HepG2 (cell line): ENCODE measurements around the gene RACGAP1.

ENCODE experiments used
- AKNA ChIP-seq: sonication (generic); formaldehyde crosslinking; IDR thresholded peaks from 2 replicates; pipeline ENCODE4 v1.4.0; 2020; ENCODE audit warnings: missing genetic modification reagents, borderline replicate concordance
- CTCF ChIP-seq: sonication (generic); formaldehyde crosslinking; IDR thresholded peaks from 2 replicates; pipeline ENCODE4 v1.5.0; 2020; ENCODE audit warnings: mild to moderate bottlenecking, missing genetic modification reagents, moderate library complexity
- EZH2 ChIP-seq: conservative IDR thresholded peaks from 2 replicates; pipeline ENCODE4 v1.6.1; 2012; ENCODE audit warnings: mild to moderate bottlenecking, low read depth, low read length, moderate library complexity
- ZFX ChIP-seq: sonication (generic); formaldehyde crosslinking; IDR thresholded peaks from 2 replicates; pipeline ENCODE4 v1.4.0; 2020; ENCODE audit warnings: mild to moderate bottlenecking, low read depth, missing genetic modification reagents, moderate library complexity
- ZKSCAN1 ChIP-seq: fragments of 150-350 bp; IDR thresholded peaks from 2 replicates; pipeline ENCODE4 v1.6.1; 2014; ENCODE audit warnings: low read length

GRCh38 chr12:49973361-49973830 lies 51.9 kb downstream of the RACGAP1 start:
- no peak for TF ChIP-seq CTCF
- TF ChIP-seq EZH2, result no peak
- TF ChIP-seq ZFX, result no peak
- no peak for TF ChIP-seq AKNA (CRISPR knock-in tag)
- no peak for TF ChIP-seq ZKSCAN1
